GM21360 (cell line): ENCODE measurements around the gene TAB2.
A peak's percentile ranks its signal among the peaks of the same experiment; 100 is the strongest.

Experiments
- ATAC-seq: cut with Tn5 transposase; IDR thresholded peaks from one replicate; pipeline ENCODE4 v1.9.1; 2021; ENCODE audit warnings: mild to moderate bottlenecking, moderate library complexity; ENCODE audit not compliant: unreplicated experiment

TAB2 gene

DNA sequence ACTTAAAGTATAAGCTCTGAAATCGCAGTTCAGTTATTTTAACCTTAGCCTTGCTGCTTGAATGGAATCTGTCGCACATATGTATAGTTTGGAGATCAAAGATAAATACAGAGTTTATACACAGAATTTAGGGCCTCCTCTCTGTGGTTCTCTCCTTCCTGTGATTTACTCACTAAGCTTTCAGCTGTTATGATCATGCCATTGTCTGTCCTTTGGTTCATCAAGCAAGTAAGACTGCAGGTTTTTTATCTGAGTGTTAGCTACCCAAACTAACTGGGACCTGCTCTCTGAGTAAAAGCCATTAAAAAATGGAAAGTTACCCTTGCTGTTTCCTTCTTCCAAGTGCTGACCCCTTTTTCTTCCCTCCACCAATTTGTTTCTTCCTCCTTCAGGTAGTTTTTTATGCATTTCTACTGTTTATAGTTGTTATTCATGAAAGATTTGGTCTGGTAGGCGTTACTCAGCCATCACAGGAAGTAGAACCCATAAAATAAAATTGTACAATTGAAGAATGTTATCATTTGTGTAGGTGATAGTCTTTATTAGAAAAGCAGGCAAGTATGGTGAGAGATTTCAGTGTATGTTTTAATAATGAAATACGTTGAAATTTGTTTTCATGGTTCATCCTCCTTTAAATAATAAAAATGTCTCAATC is 48.9 kb downstream of the TAB2 start:
- no peak for ATAC-seq

DNA sequence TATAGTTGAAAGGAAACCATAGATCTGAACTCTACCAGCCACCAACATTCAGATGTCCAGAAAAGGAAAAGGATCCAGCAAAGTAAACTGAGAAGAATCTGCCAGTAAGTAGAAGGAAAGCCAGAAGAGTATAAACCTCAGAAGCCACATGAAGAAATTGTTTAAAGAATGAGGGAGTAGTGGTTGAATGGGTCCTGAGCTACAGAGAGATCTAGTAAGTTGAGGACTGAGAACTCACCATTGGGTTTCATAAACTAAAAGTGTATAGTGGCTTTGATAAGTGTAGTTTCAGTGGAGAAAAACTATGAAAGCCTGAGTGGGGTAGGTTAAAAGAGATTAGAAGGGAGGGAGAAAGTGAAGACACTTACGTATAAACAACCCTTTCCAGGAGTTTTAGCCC is 50.6 kb downstream of the TAB2 start:
- ATAC-seq, result peak; percentile 71

DNA sequence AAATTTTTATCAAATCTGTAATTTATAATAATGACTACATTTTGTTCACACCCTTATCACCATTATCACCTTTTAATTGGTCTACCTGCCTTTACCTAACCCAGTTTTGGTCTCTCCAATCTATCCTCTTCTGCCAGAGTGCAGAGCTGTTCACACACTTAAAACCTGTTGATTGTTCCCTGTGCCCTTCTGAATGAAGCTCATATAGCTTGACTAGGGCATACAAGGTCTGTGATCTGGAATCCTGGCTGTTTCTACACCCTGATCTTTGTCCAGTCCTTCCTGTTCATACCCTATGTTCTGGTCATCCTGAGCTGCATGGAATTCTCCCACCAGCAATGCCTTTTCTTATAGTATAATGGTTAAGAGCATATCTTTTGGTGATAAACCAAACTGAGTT is 53.6 kb downstream of the TAB2 start:
- ATAC-seq, result no peak

DNA sequence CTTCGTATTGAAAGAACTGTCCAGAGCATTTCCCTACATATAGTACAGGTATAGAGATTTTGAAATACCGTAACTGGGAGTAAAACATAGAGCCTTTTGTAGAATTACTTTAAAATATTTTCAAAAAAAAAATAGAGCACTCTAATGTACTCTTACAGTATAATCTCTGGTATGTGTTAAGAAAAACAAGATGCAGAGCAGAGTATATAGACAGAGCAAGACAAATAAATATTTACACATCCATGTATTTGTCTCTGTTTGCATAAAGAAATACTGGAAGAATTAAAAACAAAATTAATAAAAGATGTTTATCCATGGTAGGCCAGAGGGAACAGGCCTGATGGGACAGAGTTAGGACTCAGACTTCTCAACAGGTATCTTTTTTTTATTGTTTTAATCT is 54.5 kb downstream of the TAB2 start:
- ATAC-seq, result no peak

DNA sequence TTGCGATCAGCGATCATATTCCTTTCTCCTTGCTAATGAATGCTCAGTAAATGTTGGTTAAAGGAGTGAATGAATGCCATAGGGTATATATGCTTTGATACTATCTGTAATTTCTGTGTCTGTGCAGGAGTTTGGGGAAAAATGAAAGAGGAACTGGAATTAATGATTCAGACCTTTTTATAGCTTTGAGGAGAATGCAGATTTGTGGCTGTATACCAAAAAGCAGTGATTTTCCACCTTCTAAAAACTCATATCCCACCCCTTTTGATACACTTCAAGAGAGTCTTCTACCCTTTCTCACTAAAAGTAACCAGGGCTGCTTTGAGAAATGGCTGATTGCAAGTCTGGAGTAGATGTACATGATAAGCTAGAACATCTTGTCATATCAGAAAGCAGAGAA is 56.0 kb downstream of the TAB2 start:
- no peak for ATAC-seq

DNA sequence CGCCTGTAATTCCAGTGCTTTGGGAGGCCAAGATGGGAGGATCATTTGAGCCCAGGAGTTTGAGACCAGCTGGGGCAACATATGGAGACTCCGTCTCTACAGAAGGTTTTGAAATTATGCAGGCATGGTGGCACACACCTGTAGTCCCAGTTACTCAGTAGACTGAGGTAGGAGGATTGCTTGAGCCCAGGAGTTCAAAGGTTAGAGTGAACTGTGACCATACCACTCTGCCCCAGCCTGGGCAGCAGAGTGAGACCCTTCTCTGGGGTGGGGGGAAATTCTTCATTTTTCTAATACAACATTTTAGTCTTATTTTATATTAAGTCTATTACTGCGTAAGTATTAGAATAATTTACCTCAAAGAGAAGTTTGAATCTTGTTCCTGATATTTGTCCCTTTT is 62.5 kb downstream of the TAB2 start:
- ATAC-seq, result no peak

DNA sequence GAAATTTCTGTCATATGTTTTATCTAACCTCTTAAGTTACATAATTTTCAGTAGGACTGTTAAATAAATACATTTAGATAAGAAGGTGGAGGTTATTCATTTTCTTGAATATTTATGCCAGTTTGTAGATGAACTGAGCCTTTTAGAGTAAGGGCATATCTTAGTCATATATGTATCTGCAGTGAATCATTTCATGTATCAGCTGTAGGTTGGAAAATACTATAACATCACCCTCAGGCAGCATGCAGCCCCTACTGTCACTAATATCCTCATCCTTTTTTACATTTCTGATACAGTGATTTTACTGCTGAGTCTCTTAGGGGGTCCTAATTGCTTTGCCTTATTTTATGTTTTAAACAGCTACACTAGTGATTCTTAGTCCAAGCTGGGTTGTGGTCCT is 63.0 kb downstream of the TAB2 start:
- no peak for ATAC-seq

DNA sequence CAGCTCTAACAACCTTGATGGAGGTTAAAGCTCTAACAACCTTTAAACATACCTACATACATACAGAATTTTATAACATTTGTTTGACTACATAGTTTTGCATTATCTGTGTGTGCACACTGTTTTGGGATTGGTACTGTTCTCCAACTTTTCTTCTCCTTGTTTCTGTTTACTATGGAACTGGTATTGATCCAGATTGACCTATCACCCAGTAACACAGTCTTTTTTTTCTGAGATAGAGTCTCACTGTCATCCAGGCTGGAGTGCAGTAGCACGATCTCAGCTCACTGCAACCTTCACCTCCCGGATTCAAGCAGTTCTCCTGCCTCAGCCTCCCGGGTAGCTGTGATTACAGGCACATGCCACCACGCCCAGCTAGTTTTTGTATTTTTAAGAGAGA is 65.9 kb downstream of the TAB2 start:
- ATAC-seq, result no peak

DNA sequence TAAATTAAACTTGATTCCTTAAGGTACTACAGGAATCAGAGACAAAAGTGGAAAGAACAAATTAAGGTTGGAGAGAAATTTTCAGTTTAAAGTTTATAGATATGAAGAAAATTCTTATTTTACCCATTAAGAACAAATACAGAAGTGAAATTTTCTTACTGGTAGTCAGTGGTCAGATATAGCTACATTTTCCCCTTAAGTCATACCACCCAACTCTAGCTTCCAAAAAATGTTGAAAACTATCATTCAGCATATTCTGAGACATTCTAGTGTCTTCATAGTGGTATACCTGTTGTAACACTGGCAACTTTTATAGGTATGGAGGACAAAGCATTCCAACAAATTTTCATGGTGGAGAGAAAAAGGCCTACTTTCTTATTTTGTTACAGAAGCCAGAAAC is 67.0 kb downstream of the TAB2 start:
- no peak for ATAC-seq

DNA sequence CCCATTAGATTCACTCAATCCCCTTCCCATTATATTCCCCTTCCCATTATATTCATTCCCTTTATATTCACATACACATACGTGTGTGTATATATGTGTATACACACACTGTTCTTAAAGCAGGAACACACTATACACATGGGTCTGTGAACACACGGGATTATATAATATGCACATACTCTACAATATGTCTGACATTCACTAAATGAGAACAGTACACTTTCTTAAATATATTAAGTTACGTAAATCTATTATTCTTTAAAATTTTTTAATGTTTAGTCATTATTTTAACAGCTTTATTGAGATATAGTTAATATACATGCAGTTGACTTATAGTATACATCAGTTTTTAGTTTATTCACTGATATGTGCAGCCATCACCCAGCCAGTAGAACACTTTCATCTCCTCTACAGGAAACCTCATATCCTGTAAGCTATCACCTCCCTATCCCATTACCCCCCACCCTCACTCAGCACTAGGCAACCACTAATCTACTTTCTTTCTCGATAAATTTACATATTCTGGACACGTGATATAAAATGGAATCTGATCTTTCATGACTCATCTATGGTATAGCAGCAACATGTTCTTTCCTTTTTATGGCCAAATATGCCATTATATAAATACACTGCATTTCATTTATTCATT is 68.6 kb downstream of the TAB2 start:
- ATAC-seq, result no peak

DNA sequence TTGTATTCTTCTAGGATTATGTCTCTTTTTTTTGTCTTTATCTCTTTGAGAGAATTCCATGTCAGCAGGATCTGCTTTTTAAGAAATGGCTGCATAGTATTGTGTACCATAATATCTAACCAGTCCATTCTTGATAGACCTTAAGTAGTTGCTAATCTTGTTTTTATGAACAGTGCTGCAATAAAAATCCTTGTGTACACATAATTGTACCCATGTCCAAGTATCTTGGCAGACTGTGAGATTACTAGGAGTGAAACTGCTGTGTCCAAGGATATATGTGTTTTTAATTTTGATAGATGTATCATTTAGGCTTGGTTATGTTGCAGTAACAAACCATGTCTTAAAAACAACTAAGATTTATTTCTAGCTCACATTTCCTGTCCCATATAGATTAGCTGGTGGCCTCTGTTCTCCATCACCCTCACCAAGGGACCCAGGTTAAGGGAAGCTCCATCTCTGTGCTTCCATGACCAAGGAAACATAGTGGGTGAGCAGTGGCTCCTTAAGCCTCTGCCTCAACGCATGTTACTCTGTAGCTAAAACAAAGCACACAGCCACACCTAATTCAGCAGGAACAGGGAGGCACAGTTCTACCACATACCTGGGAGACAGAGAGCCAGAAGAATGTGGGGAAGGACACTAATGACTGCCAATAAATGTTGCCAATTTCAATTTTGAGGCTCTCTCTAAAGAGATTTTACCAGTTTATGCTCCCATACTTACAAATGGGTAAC is 70.4 kb downstream of the TAB2 start:
- ATAC-seq, result no peak

DNA sequence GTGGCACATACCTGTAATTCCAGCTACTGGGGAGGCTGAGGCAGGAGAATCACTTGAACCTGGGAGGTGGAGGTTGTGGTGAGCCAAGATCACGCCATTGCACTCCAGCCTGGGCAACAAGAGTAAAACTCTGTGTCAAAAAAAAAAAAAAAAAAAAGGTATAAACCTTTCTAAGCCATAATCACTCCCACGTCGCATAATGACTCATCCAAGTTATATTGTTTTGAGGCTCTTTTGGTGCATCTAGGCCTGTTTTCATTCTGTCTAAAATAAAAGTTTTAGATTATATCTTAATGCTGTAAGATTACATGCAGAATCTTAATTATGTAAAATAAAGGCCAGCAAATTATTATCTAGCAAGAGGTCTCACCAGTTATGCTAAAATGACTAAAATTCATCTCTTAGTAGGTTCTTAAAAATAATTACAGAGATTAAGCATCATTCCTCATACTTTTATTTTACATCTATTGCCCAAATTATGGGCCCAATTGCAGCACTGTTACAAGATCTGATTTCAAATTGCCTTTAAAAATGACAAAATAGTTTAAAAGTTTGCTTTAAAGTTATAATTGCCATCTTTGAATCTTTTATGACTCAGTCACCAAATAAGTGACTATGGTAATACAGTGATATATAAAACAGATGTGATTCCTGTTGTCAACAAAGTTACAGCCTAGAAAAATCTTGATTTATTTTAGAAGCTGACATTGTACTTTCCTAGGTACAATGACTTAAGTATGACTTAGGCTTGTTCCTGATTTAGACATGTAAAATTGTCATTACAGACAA is 72.2 kb downstream of the TAB2 start:
- no peak for ATAC-seq

DNA sequence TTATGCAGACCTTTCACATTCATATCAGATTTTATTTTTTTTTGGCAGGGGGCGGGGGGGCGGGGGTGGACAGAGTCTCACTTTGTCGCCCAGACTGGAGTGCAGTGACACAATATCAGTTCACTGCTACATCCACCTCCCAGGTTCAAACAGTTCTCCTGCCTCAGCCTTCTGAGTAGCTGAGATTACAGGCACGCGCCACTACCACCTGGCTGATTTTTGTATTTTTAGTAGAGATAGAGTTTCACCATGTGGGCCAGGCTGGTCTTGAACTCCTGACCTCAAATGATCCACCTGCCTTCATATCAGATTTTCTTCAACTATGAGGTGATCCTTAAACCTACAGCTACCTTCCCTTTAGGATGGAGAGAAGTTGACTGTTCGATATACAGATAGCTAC is 74.6 kb downstream of the TAB2 start:
- ATAC-seq, result no peak

DNA sequence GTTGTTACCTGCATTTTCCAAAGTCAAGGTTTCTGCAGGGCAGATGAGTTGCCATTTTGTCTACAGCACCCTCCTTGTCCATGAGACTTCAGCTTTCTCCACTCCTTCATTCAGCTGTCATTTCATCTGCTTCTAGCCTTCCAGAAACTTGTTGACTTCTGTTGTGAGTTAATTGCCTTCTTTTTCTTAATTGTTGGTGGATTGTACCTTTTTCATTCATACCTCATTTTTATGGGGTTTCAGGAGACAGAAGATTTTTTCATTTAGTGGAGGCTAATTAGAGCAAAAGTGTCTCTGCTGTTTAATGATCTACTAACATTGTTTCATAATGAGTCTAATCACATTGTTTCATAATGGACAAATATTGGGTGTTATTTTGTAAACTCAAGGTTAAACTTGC is 75.0 kb downstream of the TAB2 start:
- no peak for ATAC-seq

DNA sequence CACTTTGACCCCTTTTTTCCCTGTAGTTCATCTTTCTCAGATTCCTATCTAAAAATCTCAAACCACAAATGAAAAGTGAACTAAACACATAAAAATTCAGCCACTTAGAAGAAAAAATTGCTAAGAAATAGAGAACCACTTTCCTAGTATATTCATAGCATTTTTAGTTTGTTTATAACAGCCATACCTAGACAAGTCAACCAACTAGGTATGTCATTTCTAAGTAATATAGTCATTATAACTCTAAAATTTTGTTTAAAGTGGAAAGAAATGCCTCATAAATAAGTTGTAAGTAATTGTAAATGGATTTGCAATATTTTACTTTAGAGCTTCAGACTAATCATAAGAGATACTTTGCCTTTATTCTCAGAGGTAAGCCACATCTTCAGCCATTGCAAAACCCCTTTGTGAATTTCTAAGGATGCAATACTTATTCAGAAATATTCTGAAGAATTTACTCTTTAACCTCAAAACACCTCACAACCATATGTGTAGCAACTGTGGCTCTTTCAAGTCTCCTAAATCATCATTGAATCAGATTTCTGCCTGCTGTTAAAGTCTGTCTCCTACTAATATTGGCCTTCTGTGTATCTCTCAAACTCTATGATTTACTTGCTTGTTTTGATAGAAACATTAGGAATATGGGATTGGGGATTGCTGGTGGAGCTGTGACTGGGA is 75.6 kb downstream of the TAB2 start:
- no peak for ATAC-seq

DNA sequence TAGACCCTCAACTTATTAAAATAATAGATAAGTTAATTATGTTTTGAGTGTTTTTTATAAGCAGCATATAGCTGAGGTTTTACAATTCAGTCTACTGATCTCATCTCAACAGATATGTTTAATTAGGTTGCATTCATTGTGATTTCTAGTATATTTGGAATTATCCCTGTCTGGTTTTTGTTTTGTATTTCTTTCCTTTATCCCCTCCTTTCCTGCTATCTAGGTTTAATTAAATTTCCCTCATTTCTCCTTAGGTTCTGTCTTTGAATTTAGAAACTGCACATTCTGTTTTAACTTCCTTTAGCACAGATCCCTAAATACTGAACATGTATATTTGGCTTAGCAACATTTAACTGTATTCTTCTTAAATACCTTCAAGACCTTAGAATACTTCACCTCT is 77.7 kb downstream of the TAB2 start:
- no peak for ATAC-seq

DNA sequence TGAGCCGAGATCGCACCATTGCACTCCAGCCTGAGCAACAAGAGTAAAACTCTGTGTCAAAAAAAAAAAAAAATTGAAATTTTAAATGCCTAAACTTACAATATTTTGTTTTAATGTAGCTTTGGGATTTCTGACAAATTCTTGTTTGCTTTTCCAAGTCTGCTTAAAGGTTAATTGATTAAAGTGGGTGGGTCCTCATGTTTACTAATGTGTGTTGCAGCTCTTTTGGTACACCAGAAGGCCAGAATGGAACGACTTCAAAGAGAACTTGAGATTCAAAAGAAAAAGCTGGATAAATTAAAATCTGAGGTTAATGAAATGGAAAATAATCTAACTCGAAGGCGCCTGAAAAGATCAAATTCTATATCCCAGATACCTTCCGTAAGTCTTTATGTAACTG is 79.9 kb downstream of the TAB2 start:
- no peak for ATAC-seq

DNA sequence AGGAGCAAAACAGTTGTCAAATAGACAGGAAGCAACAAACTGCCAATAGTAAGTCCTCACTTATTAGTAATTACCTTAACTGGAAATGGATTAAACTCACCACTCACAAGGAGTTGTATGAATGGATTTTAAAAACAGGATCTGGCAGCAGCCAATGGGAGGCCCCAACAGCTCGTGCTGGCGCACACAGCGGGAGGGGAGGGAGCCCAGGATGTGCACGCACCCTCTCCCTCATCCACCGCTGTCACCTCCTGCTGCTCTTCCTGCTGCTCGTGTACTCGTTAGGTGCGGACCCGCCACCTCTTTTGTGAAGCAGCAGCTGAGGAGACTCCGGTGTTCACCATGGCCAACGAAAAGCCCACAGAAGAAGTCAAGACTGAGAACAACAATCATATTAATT is 82.5 kb downstream of the TAB2 start, which contains the start of gene SUMO4:
Gene SUMO4 (plus strand): TSS at position 213 of the 400 bp plus-strand sequence. CDS start 130 bp downstream, at position 343.
- ATAC-seq, result no peak

DNA sequence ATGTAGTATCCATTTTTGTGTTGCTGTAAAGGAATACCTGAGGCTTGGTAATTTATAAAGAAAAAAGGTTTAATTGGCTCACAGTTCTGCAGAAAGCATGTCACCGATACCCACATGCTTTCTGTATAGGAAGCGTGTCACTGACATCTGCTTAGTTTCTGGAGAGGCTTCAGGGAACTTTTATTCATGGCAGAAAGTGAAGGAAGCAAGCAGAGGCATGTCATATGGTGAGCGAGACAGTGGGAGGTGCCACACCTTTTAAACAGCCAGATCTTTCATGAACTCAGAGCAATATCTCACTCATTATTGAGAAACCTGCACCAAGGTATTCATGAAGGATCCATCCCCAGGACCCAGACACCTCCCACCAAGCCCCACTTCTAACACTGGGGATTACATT is 86.0 kb downstream of the TAB2 start:
- ATAC-seq, result no peak

DNA sequence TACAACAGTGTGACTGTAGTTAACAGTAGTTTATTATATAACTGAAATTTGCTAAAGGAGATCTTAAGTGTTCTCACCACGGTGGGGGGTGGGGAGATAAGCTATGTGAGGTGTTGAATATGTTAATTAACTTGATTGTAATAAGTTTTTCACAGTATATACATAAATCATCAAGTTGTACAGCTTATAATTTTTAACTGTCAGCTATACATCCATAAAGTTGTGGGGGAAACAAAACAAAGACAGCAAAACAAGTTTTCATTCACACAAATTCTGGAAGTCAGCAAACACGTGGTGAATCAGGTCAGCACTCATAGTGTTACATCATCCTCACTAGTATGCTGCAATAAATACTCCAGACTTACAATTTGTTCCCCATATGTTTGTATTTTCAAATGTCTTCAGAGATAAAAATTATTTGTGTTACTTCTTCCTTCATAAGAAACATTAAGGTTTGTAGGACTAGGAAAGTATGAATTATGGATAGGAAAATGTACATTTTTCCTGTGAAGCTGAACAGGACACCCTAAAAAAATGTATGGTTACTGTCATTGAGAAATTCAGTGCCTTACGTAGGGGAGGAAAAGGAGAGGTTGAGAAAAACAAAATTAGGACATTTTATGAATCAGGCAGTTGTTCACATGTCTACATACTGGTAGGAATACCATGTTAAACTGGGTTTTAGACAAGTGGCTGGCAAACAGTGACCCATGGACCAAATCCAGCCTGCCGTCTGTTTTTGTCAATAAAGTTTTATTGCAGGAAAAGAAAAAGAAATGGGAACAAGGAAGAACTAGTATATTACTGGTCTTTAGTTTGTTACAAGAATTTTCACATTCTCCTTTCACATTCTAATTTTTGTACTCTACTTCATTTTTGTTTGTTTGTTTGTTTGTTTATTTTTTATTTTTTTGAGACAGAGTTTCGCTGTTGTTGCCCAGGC is 88.6 kb downstream of the TAB2 start:
- no peak for ATAC-seq
